Activated T-cell treated with anti-CD3 and anti-CD28 coated beads for 24 hours (primary cell): ENCODE measurements around the gene CHKB.
"Not testable (repeated sequence)": the region's sequence is repeated elsewhere in the genome, so short reads cannot be mapped to it uniquely, and the experiment has no call there.

ENCODE experiments used
- DNase-seq: peaks from one replicate; pipeline ENCODE4 v3.0.0-alpha.2; 2020; ENCODE audit warnings: low read depth

The CHKB gene

DNA sequence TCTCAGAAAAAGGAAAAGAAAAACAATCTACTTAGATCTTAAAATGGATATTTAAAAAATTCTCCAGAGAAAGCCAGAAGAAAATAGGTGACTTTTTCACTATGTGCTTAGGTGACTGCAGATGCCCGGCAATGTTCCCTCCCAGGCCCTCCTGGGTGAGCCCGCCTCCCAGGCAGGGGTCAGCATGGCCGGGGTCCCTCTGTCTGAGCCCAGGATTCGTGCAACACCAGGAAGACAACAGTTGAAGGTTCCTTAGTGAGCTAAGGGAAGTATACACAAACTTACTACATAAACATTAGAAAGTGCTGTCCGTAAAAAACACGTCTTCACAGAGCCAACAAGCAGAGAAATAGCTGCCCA, 29.5 kb upstream of the CHKB start:
- no peak for DNase-seq

DNA sequence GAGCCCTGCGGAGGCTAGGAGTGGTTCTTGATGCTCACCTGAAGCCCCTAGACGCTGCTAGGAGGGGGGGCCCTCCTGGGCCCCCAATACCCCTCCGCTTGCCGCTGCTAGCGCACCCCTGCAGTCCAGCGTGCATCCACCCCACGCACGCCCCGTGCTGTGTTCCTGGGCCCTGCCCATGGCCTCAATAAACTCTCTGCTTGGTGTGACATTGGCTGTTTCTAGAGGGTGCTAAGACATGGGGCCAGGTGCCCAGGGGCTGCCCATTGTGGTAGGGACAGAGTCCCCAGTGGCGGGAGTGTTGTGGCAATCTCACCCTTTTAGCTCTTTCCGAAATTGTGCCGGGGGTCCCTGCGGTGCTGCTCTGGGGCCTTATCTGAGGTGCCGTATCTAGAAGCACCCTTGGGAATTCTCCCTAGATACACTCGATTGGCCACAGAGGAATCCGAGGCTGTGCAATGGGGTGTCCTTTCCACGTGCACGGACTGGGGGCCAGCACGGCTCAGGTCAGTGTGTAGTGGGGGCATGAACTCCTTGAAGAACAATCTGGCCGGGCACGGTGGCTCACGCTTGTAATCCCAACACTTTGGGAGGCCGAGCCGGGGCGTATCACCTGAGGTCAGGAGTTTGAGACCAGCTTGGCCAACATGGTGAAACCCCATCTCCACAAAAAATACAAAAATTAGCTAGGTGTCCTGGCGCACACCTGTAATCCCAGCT, 28.9 kb upstream of the CHKB start:
- no peak for DNase-seq

DNA sequence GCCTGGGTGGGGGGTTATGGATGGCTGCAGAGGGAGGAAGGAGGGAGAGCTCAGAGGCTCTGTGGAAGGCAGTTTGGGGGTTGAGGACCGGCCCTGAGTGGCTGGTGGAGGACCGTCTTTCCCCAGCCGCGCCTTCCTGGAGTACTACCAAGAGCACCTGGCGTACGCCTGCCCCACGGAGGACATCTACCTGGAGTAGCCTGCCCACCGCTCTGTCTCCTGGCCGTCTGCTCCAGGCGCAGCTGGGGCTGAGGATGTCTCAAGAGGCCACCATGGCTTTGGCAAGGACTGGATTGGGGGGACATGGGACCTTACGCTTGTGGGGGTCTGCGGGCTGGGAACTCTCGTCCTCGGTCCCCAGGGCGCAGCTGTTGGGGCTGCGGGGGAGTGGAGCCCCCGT, 27.9 kb upstream of the CHKB start:
- no peak for DNase-seq

DNA sequence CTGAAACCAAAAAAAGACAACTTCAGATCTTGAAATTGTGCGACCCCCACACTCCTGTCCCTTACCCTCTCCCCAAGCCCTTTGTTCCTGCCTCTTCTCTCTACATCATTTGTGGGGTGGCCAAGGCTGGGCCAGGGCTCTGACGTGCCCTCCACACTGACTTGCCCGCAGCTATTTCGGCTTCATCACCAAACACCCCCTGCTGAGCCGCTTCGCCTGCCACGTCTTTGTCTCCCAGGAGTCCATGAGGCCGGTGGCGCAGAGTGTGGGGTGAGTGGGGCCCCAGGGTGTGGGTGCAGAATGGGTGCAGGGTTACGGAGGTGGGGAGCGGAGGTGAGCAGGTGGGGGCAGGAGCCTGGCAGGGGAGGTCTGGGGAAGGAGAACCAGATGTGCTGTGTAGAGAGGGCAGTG, 27.4 kb upstream of the CHKB start:
- no peak for DNase-seq

DNA sequence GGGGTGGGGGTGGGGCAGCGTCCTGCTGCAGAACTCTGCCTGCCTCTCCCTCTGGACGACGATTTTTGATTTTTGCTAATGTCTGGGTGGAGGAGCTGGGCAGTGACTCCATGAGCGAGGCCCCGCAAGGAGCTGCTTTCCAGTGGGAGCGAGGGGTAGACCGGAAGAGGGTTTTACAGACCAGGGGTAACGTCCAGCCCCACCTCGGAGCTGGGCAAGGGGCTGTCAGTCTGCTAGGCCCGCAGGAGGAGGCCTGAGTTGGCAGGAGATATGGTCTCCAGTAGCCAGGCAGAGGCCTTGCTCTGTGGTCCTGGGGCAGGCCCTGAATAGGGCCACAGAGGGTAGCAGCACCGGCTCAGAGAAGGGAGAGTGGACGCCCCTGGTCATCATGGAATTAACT, 26.9 kb upstream of the CHKB start:
- no peak for DNase-seq

DNA sequence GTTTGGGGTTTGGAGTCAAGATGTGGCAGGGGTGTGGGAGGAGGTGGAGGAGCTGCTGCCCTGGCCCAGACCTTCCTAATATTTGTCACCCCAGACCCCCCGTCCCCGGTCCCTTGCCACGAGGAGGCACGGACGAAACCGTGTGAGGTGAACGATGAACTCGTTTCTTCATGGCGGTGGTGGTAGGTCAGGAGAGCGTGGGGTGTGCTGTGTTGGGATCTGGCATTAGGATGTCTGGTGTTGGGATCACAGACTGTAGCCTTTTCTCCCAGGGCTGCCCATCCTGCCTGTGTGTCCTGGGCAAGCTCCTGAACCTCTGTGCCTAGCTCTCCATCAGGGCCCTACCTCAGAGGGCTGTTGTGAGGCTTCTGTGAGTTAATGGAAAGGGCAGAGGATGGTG, 26.3 kb upstream of the CHKB start:
- DNase-seq: no peak

DNA sequence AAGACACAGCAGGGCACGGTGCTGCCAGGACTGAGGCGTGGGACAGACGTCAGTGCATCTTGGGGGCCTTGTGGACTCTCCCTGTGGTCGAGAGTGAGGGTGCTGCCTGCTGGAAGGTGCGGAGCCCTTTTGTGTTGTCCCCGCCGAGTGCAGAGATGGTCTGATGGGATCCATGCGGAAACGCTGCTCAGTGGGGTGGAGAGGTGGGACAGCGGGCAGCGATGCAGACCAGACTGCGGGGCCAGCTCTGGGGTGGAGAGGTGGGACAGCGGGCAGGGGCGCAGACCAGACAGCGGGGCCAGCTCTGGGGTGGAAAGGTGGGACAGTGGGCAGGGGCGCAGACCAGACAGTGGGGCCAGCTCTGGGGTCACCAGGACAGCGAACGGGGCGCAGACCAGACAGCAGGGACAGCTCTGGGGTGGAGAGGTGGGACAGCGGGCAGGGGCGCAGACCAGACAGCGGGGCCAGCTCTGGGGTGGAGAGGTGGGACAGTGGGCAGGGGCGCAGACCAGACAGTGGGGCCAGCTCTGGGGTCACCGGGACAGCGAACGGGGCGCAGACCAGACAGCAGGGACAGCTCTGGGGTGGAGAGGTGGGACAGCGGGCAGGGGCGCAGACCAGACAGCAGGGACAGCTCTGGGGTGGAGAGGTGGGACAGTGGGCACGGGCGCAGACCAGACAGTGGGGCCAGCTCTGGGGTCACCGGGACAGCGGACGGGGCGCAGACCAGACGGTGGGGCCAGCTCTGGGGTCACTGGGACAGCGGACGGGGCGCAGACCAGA, 25.6 kb upstream of the CHKB start:
- DNase-seq: not testable (repeated sequence)

DNA sequence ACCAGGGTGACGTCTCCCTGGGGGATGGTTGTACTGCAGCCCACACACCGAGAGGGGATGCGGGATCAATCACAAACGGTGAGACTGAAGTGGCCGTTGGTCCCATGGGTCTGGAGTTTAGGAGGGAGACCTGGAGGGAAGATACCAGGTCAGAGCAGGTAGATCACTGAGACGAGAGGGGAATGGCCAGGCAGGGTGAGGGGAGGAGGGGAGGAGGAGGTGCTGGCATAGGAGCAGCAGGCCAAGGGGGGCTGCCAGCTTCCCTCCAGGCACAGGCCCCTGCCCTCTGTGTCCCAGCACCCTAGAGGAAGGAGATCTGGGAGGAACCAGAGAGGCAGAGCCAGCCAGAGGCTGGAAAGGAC, 25.0 kb upstream of the CHKB start:
- DNase-seq: no peak

DNA sequence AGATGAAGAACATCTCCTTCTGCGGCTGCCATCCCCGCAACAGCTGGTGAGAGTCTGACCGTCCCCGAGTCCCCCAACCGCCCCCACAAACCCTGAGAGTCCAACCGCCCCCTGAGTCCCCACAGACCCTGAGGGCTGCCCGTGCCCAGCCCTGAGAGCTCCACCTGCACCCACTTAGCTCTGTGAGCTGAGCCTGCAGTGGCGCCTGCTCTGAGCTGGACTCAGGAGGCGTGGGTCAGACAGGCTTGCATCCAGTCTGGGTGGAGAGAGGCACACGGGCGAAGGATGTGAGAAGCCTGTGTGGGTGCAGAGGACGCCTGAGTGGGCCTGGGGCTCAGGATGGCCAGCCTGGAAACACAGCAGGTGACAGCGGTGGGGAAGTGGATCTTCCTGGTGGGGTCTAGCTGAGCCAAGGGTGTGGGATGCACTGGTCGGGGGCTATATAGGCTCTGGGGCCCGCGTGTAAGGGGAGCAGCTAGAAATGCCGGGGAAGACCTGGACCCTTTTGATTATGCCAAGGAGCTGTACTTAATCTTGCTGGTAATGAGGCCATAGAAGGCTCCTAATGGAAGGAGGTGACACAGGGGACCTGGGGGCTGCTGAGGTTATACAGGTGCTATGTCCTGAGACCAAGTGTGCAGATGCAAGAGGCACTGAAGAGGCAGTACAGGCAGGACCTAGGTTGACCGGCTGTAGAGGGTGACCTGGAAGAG, 24.5 kb upstream of the CHKB start:
- no peak for DNase-seq

DNA sequence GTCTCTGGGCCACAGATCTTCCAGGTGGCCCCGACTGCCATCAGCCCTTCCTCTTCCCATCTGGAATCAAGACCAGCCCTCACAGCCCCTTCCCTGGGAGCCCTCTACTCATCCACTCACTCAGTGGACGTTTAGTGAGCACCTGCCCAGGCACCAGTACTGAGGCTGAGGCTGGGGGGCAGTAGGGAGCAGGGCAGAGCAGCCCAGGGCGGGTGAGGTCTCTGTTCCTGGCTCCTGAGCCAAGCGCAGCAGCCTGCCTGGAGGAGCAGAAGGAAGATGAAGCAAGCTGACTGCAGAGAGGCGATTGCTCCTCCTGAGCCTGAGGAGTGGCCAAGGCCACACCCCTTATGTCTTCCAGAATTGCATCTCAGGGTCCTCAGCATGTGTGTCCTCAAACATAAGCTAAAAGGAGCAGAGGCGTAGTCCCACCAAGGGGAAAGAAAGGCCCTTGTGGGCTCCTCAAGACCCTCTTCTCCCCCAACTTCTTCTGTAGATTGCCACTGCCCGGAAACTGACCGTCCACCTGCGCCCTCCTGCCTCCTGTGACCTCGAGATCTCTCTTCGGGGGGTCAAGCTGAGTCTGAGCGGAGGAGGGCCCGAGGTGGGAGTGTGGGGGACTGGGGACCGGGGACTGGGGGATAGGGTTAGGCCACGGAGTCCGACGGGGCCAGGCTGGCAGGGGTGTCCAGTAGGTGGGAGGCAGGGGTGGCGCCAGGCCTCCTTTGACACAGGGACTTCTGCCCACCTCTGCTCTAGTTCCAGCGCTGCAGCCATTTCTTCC, 23.7 kb upstream of the CHKB start:
- no peak for DNase-seq

DNA sequence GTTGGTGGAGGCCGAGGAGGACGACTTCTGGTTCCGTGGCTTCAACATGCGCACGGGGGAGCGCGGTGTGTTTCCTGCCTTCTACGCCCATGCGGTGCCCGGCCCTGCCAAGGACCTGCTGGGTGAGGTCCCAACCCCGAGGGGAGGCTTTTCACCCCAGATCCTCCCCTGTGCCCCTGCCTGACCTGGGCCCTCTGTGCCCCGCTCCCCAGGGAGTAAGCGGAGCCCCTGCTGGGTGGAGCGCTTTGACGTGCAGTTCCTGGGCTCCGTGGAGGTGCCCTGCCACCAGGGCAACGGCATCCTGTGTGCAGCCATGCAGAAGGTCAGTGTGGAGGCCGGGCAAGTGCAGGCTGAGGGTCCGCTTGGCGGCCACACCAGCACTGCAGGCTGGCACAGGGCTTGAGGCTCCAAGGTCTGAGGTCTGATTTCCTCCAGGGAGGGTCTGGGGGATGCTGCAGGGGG, 23.0 kb upstream of the CHKB start:
- DNase-seq: no peak

DNA sequence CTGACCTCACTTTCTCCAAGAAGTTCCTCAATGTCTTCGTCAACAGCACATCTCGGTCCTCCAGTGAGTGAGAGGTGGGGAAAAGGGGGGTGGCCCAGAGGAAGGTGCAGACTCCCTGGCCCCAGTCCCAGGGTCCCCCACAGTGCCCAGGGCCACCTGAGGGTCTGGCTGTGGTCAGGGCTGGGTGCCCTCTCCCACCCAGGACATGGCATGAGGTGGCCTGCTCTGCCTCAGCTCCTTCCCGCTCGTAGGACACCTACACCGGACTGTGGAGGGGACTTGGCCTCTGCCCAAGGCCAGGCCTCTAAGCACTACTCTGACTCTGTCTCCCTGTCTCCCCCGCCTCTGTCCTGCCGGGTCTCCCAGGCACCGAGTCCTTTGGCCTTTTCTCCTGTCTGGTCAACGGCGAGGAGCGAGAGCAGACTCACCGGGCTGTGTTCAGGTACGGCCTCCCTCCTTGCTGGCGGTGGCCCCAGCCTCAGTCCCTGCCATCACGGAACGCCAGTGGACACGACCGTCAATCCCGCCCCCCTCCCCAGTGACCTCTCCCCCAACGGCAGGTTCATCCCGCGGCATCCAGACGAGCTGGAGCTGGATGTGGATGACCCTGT, 22.5 kb upstream of the CHKB start:
- DNase-seq: no peak

DNA sequence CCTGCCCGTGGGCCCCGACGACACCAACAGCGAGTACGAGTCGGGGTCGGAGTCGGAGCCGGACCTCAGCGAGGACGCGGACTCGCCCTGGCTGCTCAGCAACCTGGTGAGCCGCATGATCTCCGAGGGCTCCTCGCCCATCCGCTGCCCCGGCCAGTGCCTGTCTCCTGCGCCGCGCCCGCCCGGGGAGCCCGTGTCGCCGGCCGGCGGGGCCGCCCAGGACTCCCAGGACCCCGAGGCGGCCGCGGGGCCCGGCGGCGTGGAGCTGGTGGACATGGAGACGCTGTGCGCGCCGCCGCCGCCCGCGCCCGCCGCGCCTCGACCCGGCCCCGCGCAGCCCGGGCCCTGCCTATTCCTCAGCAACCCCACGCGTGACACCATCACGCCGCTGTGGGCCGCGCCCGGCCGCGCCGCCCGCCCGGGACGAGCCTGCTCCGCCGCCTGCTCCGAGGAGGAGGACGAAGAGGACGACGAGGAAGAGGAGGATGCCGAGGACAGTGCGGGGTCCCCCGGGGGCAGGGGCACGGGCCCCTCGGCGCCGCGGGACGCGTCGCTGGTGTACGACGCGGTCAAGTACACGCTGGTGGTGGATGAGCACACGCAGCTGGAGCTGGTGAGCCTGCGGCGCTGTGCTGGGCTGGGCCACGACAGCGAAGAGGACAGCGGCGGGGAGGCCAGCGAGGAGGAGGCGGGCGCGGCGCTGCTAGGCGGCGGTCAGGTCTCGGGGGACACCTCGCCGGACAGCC, 21.8 kb upstream of the CHKB start:
- no peak for DNase-seq

DNA sequence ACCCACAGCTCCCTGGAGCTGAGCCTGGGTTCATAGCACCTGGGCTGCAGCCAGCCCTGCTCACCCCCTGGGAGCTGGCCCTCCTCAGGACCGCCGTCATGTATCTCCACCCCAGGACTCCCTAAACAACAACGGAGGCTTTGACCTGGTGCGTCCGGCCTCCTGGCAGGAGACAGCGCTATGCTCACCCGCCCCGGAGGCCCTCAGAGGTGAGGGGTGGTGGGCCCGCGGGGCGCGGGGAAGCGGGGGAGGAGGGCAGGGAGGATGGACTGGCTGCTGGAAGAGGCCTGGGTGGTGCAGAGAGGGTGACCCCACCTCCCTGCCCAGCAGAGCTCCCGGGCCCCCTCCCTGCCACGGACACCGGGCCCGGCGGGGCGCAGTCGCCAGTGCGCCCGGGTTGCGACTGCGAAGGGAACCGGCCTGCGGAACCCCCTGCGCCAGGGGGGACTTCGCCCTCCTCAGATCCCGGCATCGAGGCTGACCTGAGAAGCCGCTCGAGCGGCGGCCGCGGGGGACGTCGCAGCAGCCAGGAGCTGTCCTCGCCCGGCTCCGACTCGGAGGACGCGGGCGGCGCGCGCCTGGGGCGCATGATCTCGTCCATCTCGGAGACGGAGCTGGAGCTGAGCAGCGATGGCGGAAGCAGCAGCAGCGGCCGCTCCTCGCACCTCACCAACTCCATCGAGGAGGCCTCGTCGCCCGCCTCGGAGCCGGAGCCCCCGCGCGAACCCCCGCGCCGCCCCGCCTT, 21.0 kb upstream of the CHKB start:
- no peak for DNase-seq

DNA sequence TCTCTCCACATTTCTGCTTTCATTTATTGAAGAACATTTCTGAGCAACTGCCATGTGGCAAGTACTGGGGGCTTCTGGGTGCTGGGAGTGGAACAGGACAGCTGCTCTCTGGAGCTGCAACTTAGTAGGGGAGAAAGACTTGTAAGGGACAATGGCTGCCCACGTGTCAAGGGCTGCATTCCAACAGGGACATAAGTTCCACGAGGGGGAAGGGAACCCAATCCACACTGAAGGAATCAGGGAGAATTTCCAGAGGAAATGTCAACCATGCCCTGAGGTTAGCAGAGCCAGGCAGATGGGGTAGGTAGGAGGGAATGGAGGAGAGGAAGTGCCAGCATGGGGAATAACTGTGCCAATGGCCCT, 19.7 kb upstream of the CHKB start:
- DNase-seq: no peak

DNA sequence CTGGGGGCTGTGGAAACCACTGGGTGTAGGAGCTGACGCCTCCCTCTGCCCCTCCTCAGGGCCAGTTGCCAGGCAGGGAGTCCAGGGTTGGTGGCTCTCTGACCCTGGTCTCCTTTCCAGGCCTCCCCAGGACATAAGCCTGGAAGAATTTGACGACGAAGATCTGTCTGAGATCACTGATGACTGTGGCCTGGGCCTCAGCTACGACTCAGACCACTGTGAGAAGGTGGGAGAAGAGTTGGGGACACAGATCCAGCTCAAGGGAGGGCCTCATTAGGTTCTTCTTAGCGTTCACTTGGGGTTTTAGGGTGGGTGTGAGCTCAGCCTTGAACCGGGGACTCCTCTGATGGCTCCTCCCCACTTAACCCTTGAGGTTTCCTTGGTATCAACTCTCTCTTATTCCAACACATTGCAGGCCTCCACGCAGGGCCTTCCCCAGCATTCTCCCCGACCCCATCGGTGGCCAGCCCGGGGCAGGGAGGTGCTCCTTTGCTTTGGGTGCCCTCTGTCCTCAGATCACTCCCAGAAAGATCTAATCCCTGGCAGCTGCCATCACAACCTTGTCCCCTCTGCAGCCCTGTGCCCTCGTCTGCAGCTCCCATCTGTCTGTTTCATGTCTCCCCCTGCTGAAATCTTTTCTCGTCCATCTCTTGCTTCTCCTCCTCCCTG, 19.2 kb upstream of the CHKB start:
- no peak for DNase-seq

DNA sequence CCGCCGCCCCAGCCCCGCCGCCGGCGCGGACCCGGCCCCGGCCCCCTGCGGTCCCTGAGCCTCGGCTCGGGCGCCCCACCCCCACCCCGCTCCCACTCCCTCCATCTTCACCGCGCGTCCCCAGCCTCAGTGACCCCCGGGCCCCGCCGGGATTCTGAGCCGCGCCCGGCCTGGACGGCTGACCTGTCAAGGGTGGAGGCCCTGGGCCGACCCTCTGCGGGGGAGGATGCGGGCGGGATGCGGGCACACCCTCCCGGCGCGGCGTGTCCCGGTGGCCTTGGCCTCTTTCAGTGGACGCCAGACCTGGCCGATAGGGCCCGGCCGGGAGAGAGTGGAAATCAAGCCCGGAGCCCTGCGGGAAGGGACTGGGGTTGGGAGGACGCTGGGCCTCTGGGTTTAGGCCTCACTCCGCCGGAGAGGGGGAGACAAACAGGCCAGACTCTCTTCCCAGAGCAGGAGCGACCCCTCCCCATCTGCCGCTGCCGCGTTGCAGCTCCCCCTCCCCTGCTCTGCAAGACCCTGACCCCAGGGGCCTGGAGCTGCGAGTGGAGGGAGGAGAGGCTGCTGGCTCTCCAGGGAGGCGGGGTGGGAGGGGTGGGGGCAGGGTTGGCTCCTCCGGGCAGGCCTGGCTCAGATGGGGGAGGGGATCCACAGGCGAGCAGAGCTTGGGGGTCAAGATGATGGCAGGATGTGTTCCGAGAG, 18.5 kb upstream of the CHKB start:
- no peak for DNase-seq

DNA sequence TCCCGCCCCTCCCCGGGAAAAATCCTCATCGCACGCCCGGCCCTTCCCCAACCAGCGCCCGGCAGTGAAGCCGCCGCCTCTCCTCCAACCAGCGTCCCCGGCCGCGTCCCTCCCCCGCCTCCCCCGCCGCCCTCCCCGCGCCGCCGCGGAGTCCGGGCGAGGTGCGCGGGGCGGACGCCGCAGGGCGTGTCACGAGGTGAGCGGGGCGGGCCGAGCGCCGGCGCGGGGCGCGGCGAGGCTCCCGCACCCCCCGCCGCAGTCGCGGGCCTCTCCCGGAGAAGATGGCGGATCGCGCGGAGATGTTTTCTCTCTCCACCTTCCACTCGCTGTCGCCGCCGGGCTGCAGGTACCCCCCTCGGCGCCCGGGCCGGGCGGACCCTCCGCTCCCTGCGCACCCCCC, 17.9 kb upstream of the CHKB start, which contains the start of gene MAPK8IP2:
Gene MAPK8IP2, plus strand, starts transcription at position 256 of the 400 bp plus-strand sequence. Its CDS starts 26 bp downstream, at position 282.
- no peak for DNase-seq

DNA sequence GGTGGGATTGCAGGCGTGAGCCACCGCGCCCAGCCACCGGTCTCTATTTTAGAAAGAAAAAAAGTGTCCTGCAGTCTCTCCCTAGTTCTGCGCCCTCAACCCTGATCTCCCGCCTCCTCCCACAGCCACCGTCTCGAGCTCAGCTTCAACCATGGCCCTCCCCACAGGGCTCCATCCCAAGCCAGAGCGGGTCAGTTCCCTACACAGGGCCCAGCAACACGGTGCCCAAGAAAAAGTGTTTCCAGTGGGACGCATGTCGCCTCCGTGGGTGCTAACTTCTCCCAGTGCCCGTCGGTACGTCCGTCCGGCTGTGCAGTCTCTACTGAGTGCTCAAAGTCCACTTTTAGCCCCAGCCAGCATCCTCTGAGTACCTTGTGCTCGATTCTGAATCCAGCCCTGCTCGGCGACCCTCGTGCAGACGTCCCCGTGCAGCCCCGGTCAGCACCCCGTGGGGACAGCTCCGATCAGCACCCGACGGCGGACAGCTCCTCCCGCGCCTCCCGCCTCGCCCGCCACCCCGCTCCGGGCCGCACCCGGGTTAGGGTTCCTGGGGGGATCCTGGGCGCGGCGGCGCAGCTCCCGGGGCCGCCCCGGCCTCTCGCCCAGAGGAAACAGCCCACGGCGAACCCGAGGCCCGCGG, 17.3 kb upstream of the CHKB start:
- DNase-seq: peak; percentile 47
